HCT116 (cell line): ENCODE measurements around the gene GSTA4. TPM values are rescaled to one million over a fixed set of nuclear protein-coding genes. Genes with fewer than 3 reads are reported as not detected.

Source experiments
- ATAC-seq: fragments of 200-7000 bp; cut with Tn5 transposase; 2 replicates; pipeline ENCODE4 v1.9.1; 2020; ENCODE audit warnings: mild to moderate bottlenecking, moderate library complexity
- BruUV-seq: library from RNA; stranded (reverse); fragments of 400-500 nt; replicated peaks from 2 replicates; lab custom pipeline; 2021; lab: Mats Ljungman, UMichigan
- CTCF ChIA-PET: fragments of 300-600 bp; sonication (Branson Sonifier 250); formaldehyde crosslinking; loops from one replicate; lab custom pipeline; 2021; ENCODE audit warnings: antibody characterized with exemption; lab: Charles Lee
- POLR2A ChIA-PET: fragments of 300-600, 350-600 bp; sonication (Branson Sonifier 250); formaldehyde crosslinking; loops from one replicate; lab custom pipeline; 2021; ENCODE audit warnings: antibody characterized with exemption; lab: Charles Lee
- RAD21 ChIA-PET, 2 experiments: fragments of 300-600 bp; sonication (Branson Sonifier 250); formaldehyde crosslinking; loops; one replicate each; lab custom pipeline; 2023; ENCODE audit warnings: low total read pairs in 2 of 2; ENCODE audit not compliant: uncharacterized antibody in 2 of 2, unreplicated experiment in 2 of 2, low non-redundant PET in 1 of 2; lab: Charles Lee
- DNase-seq: peaks from one replicate; pipeline ENCODE4 v3.0.0-alpha.2; 2010; ENCODE audit warnings: low read depth, low spot score
- H2AFZ ChIP-seq: fragments of 200-600 bp; shearing (Covaris generic), sonication (generic); 2 replicates; pipeline ENCODE4 v1.6.1; 2017; ENCODE audit warnings: low read depth, mixed run types, mixed read lengths, antibody characterized with exemption, low read length; ENCODE audit not compliant: poor library complexity, severe bottlenecking
- H3K27ac ChIP-seq: 2 replicates; pipeline ENCODE4 v1.5.1; 2012; ENCODE audit warnings: low read depth, low read length
- H3K27me3 ChIP-seq: fragments of 200-600 bp; sonication (generic); 2 replicates; pipeline ENCODE4 v1.6.1; 2016; ENCODE audit warnings: mixed run types, low read length, mixed read lengths; ENCODE audit not compliant: insufficient read depth
- H3K36me3 ChIP-seq, 2 experiments: fragments of 200-500 bp in 1 of 2; fragments of 200-600 bp in 1 of 2; sonication (Bioruptor generic) in 1 of 2; sonication (generic) in 1 of 2; 2 replicates each; pipeline versions ENCODE4 v1.5.1 to v1.6.1; 2014 to 2016; ENCODE audit warnings: low read length in 2 of 2, inconsistent platforms in 1 of 2, mixed read lengths in 1 of 2, mixed run types in 1 of 2; ENCODE audit not compliant: insufficient read depth in 2 of 2, control insufficient read depth in 1 of 2
- H3K4me1 ChIP-seq, 2 experiments: fragments of 200-600 bp in 1 of 2; sonication (generic) in 1 of 2; 2 replicates each; pipeline versions ENCODE4 v1.5.1 to v1.6.1; 2012 to 2017; ENCODE audit warnings: low read length in 2 of 2, inconsistent platforms in 1 of 2, mild to moderate bottlenecking in 1 of 2, mixed read lengths in 1 of 2, mixed run types in 1 of 2, moderate library complexity in 1 of 2; ENCODE audit not compliant: insufficient read depth in 2 of 2, control insufficient read depth in 1 of 2
- H3K4me2 ChIP-seq: fragments of 200-600 bp; sonication (generic); 2 replicates; pipeline ENCODE4 v1.6.1; 2017; ENCODE audit warnings: mixed run types, low read length, mixed read lengths
- H3K4me3 ChIP-seq, 2 experiments: fragments of 200-600 bp in 1 of 2; sonication (generic) in 1 of 2; replicated peaks in 1 of 2; 2 replicates each; pipeline ENCODE4 v1.5.1; 2011 to 2016; ENCODE audit warnings: low read length in 2 of 2, control low read depth in 1 of 2, low read depth in 1 of 2, mild to moderate bottlenecking in 1 of 2, mixed read lengths in 1 of 2, mixed run types in 1 of 2
- H3K79me2 ChIP-seq: fragments of 200-600 bp; sonication (generic); 2 replicates; pipeline ENCODE4 v1.6.1; 2017; ENCODE audit warnings: mild to moderate bottlenecking, mixed run types, low read length, moderate library complexity, mixed read lengths; ENCODE audit not compliant: insufficient read depth
- H3K9ac ChIP-seq: fragments of 200-600 bp; sonication (generic); 2 replicates; pipeline ENCODE4 v1.6.1; 2016; ENCODE audit warnings: low read length, mixed read lengths
- H3K9me2 ChIP-seq: fragments of 200-600 bp; sonication (generic), shearing (Covaris generic); 2 replicates; pipeline ENCODE4 v1.6.1; 2017; ENCODE audit warnings: mixed run types, mild to moderate bottlenecking, moderate library complexity; ENCODE audit not compliant: insufficient read depth
- H3K9me3 ChIP-seq, 2 experiments: fragments of 200-500 bp in 1 of 2; fragments of 200-600 bp in 1 of 2; sonication (Bioruptor generic) in 1 of 2; sonication (generic) in 1 of 2; 2 replicates each; pipeline ENCODE4 v1.6.1; 2014 to 2017; ENCODE audit warnings: low read length in 2 of 2, mixed read lengths in 2 of 2, inconsistent platforms in 1 of 2, low read depth in 1 of 2, mild to moderate bottlenecking in 1 of 2, mixed run types in 1 of 2, moderate library complexity in 1 of 2; ENCODE audit not compliant: control insufficient read depth in 1 of 2, insufficient read depth in 1 of 2
- H4K20me1 ChIP-seq: fragments of 200-600 bp; sonication (generic), shearing (Covaris generic); 2 replicates; pipeline ENCODE4 v1.6.1; 2017; ENCODE audit warnings: mixed run types, mild to moderate bottlenecking, moderate library complexity; ENCODE audit not compliant: insufficient read depth
- ELF1 ChIP-seq: IDR thresholded peaks from 2 replicates; pipeline ENCODE4 v1.6.1; 2012; ENCODE audit warnings: low read depth, borderline replicate concordance
- EZH2 ChIP-seq: fragments of 200-600 bp; sonication (generic); IDR thresholded peaks from 2 replicates; pipeline ENCODE4 v1.6.1; 2017; ENCODE audit warnings: antibody characterized with exemption, mixed run types
- EZH2phosphoT487 ChIP-seq: fragments of 200-600 bp; IDR thresholded peaks from 2 replicates; pipeline ENCODE4 v1.6.1; 2018; ENCODE audit warnings: antibody characterized with exemption, borderline replicate concordance
- FOSL1 ChIP-seq: IDR thresholded peaks from 2 replicates; pipeline ENCODE4 v1.6.1; 2012; ENCODE audit warnings: low read depth
- JUND ChIP-seq: IDR thresholded peaks from 2 replicates; pipeline ENCODE4 v1.6.1; 2012
- POLR2AphosphoS5 ChIP-seq: IDR thresholded peaks from 2 replicates; pipeline ENCODE4 v1.6.1; 2011; ENCODE audit warnings: mild to moderate bottlenecking, low read depth, low read length, moderate library complexity
- RAD21 ChIP-seq: IDR thresholded peaks from 2 replicates; pipeline ENCODE4 v1.6.1; 2012; ENCODE audit warnings: low read depth, mild to moderate bottlenecking
- SP1 ChIP-seq: IDR thresholded peaks from 2 replicates; pipeline ENCODE4 v1.6.1; 2012; ENCODE audit warnings: low read depth
- SRF ChIP-seq: IDR thresholded peaks from 2 replicates; pipeline ENCODE4 v1.6.1; 2012; ENCODE audit warnings: low read depth
- TCF7L2 ChIP-seq: IDR thresholded peaks from 2 replicates; pipeline ENCODE4 v1.7.0; 2011; ENCODE audit warnings: borderline replicate concordance, inconsistent platforms; ENCODE audit not compliant: insufficient read depth, insufficient read length; ENCODE audit errors: extremely low read depth
- ZFX ChIP-seq: fragments of 450-650 bp; IDR thresholded peaks from 2 replicates; pipeline ENCODE4 v1.6.1; 2017
- ZNF274 ChIP-seq: fragments of 200-500 bp; sonication (Bioruptor generic); IDR thresholded peaks from 2 replicates; pipeline ENCODE4 v1.6.1; 2014; ENCODE audit warnings: mild to moderate bottlenecking, low read depth, low read length, inconsistent platforms
- intact Hi-C: fragments of 100-400 bp; cut with micrococcal nuclease; formaldehyde crosslinking; loops from 2 replicates; pipeline ENCODE4 v1.10.0; 2022
- total RNA-seq: library from RNA; stranded (reverse); gene quantifications from one replicate; pipeline ENCODE4 v1.2.1, GENCODE V29; 2021; ENCODE audit not compliant: unreplicated experiment
- TF ChIP-seq, protein P1 (sequence below): IDR thresholded peaks from 2 replicates; pipeline ENCODE4 v1.6.1; 2011; ENCODE audit warnings: mild to moderate bottlenecking, low read length, moderate library complexity; ENCODE audit not compliant: insufficient replicate concordance; ENCODE audit errors: extremely low read depth
- TF ChIP-seq, protein P2 (sequence below), 3 experiments: fragments of 200-600 bp in 1 of 3; sonication (generic) in 1 of 3; IDR thresholded peaks in 2 of 3; conservative IDR thresholded peaks in 1 of 3; 2 replicates each; pipeline ENCODE4 v1.5.1; 2012 to 2017; ENCODE audit warnings: low read depth in 2 of 3, low read length in 2 of 3, antibody characterized with exemption in 1 of 3, borderline replicate concordance in 1 of 3, control low read depth in 1 of 3, mild to moderate bottlenecking in 1 of 3, mixed read lengths in 1 of 3, mixed run types in 1 of 3, moderate library complexity in 1 of 3; ENCODE audit not compliant: insufficient read depth in 1 of 3
- TF ChIP-seq, protein P3 (sequence below): IDR thresholded peaks from 2 replicates; pipeline ENCODE4 v1.6.1; 2012

GSTA4 gene
- total RNA-seq, 1 experiment from 2014 or later = 2.2 TPM

DNA sequence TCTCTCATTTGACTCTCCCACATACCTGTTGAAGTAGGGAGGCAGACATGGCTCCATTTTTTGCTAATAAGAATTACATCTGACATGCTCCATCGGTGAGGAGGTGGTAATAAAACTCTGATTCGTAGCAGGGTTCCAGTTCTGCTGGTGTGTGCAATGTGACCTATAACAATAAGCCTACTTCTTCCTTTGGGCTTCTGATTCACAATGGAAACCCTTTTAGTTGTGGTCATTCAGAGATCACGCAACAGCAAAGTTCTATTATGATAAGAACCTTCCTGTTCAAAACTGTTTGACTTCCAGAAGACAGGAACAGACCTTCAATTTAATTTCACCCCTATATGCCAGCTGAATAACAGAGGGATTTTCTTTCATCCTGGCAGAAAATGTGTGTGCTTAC, 31.4 kb upstream of the GSTA4 start:
- Histone ChIP-seq H3K79me2 (no peaks in the 10 kb centered on the region), H2AFZ (no peak overlapping the region), H3K4me3 (no peak overlapping the region), H3K9me2 (no peaks in the 10 kb centered on the region), H3K4me2 (no peak overlapping the region), H3K4me1 (0 out of 4 replicates have a peak, but pooled peaks cover 0 to under 1% of the 10 kb centered on the region in 2 experiments), H3K27ac (no peak overlapping the region), H3K9me3 (no peaks in the 10 kb centered on the region), H3K27me3 (no peaks in the 10 kb centered on the region), H4K20me1 (no peaks in the 10 kb centered on the region), H3K9ac (no peak overlapping the region), H3K36me3 (no peaks in the 10 kb centered on the region)
- CTCF ChIA-PET = no interaction called here
- RAD21 ChIA-PET = no interaction called here
- ATAC-seq (no peak), DNase-seq (no peak)
- POLR2A ChIA-PET = no interaction called here
- TF ChIP-seq RAD21 (no peak), FOSL1 (no peak), ELF1 (no peak), ZFX (no peak), EZH2phosphoT487 (no peak), JUND (no peak), SP1 (no peak), POLR2AphosphoS5 (no peak), ZNF274 (no peak), EZH2 (no peak), TCF7L2 (no peak), SRF (no peak)
- TF ChIP-seq, protein P1, sequence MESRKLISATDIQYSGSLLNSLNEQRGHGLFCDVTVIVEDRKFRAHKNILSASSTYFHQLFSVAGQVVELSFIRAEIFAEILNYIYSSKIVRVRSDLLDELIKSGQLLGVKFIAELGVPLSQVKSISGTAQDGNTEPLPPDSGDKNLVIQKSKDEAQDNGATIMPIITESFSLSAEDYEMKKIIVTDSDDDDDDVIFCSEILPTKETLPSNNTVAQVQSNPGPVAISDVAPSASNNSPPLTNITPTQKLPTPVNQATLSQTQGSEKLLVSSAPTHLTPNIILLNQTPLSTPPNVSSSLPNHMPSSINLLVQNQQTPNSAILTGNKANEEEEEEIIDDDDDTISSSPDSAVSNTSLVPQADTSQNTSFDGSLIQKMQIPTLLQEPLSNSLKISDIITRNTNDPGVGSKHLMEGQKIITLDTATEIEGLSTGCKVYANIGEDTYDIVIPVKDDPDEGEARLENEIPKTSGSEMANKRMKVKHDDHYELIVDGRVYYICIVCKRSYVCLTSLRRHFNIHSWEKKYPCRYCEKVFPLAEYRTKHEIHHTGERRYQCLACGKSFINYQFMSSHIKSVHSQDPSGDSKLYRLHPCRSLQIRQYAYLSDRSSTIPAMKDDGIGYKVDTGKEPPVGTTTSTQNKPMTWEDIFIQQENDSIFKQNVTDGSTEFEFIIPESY = no peak
- TF ChIP-seq, protein P2, sequence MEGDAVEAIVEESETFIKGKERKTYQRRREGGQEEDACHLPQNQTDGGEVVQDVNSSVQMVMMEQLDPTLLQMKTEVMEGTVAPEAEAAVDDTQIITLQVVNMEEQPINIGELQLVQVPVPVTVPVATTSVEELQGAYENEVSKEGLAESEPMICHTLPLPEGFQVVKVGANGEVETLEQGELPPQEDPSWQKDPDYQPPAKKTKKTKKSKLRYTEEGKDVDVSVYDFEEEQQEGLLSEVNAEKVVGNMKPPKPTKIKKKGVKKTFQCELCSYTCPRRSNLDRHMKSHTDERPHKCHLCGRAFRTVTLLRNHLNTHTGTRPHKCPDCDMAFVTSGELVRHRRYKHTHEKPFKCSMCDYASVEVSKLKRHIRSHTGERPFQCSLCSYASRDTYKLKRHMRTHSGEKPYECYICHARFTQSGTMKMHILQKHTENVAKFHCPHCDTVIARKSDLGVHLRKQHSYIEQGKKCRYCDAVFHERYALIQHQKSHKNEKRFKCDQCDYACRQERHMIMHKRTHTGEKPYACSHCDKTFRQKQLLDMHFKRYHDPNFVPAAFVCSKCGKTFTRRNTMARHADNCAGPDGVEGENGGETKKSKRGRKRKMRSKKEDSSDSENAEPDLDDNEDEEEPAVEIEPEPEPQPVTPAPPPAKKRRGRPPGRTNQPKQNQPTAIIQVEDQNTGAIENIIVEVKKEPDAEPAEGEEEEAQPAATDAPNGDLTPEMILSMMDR (IDR thresholded peaks at IDR 0.05 in 2 of 3, conservative IDR thresholded peaks at IDR 0.05 in 1 of 3; ENCODE audit: borderline replicate concordance in 1 of 3, insufficient read depth in 1 of 3, low read depth in 2 of 3, low read length in 2 of 3) = no peak
- TF ChIP-seq, protein P3, sequence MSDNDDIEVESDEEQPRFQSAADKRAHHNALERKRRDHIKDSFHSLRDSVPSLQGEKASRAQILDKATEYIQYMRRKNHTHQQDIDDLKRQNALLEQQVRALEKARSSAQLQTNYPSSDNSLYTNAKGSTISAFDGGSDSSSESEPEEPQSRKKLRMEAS = no peak
- BruUV-seq = no TSS peak
- intact Hi-C loops = no loop called here
